ENCODE results near the gene SLC9A5. TPM values are rescaled to one million over a fixed set of nuclear protein-coding genes. Genes with fewer than 3 reads are reported as not detected.

SLC9A5 gene
- total and polyA plus RNA-seq, 9 of the 15 experiments (the other 6 are each of a cell fraction or from before 2014, with no cell fraction given) = 0.06 to 3.1 (median 1.2) TPM

DNA sequence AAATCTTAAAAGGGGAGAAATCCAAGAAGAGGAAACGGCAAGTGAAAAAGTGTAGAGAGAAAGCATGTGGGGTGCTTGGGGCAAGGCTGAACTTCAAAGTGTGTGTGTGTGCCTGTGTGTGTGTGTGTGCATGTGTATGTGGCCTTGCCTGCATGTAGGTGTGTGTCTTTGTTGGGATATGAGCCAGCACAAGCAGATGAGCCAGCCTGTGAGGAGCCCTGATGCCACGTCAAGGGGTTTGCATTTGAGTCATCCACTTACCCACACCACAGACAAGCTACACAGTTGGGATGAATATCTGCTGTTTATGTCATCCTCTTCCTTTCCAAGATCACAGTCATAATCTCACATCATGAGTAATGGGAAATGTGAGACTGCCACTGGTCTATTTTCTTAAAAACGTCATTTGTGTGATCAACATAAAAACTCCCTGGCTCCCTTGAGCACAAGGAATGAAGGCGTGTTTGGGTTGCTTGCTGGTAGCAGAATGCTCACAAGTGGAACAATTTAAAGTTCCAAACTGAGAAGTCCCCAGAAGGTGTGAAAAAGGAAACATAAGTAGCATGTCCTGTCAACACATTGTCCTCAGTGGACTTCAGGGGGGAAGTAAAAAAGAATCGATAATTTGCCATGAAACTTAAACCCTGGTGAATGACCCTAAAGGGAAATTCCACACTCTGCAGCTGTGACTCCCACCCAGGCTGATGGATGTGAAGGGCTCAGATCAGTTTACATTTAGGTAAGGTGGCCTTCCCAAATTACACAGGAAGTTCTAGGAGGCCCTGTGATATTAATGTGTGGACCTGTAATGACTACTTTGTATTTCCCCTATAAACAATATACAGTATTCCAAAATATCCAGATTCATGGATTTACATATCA, 63.1 kb downstream of the SLC9A5 start (continued):
- TF ChIP-seq MTA3 (IDR thresholded peaks at IDR 0.05; ENCODE audit: borderline replicate concordance) = peak; percentile 31; the same call in 1 of the 2 replicates
- peak; percentile 62 for TF ChIP-seq JUN (IDR thresholded peaks at IDR 0.05; ENCODE audit: borderline replicate concordance, low read depth, low read length)
- no peak for TF ChIP-seq JUN (CRISPR knock-in tag; IDR thresholded peaks at IDR 0.05; ENCODE audit: borderline replicate concordance)
- TF ChIP-seq THRAP3 (IDR thresholded peaks at IDR 0.05; ENCODE audit: borderline replicate concordance) = no peak
- TF ChIP-seq NCOA1 (IDR thresholded peaks at IDR 0.05; ENCODE audit: low read depth) = 0 out of 2 replicates have a peak, but pooled peaks have one; percentile 20
- TF ChIP-seq MEIS2 (IDR thresholded peaks at IDR 0.05; ENCODE audit: partially characterized antibody) = peak; percentile 79
- TF ChIP-seq SMARCC2 (IDR thresholded peaks at IDR 0.05; ENCODE audit: low read depth) = 0 out of 2 replicates have a peak, but pooled peaks have one; percentile 22
- TF ChIP-seq, protein P1, sequence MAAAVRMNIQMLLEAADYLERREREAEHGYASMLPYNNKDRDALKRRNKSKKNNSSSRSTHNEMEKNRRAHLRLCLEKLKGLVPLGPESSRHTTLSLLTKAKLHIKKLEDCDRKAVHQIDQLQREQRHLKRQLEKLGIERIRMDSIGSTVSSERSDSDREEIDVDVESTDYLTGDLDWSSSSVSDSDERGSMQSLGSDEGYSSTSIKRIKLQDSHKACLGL (CRISPR knock-in tag; IDR thresholded peaks at IDR 0.05; ENCODE audit: borderline replicate concordance, poor library complexity, severe bottlenecking) = no peak
- no peak for TF ChIP-seq ETV1 (tag; conservative IDR thresholded peaks at IDR 0.05; ENCODE audit: low read depth)
- TF ChIP-seq TCF7 (IDR thresholded peaks at IDR 0.05; ENCODE audit: borderline replicate concordance) = no peak
- TF ChIP-seq EP400 (IDR thresholded peaks at IDR 0.05) = 0 out of 2 replicates have a peak, but pooled peaks have one; percentile 18
- 0 out of 2 replicates have a peak, but pooled peaks have one; percentile 25 for TF ChIP-seq CTBP1 (IDR thresholded peaks at IDR 0.05; ENCODE audit: borderline replicate concordance)
- TF ChIP-seq ATF1 (CRISPR knock-in tag; IDR thresholded peaks at IDR 0.05) = no peak
- TF ChIP-seq ATF1 (tag; IDR thresholded peaks at IDR 0.05) = peak; percentile 64
- 0 out of 2 replicates have a peak, but pooled peaks have one; percentile 27 for TF ChIP-seq ATF7 (IDR thresholded peaks at IDR 0.05)
- TF ChIP-seq, protein P2, sequence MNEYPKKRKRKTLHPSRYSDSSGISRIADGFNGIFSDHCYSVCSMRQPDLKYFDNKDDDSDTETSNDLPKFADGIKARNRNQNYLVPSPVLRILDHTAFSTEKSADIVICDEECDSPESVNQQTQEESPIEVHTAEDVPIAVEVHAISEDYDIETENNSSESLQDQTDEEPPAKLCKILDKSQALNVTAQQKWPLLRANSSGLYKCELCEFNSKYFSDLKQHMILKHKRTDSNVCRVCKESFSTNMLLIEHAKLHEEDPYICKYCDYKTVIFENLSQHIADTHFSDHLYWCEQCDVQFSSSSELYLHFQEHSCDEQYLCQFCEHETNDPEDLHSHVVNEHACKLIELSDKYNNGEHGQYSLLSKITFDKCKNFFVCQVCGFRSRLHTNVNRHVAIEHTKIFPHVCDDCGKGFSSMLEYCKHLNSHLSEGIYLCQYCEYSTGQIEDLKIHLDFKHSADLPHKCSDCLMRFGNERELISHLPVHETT (CRISPR knock-in tag; conservative IDR thresholded peaks at IDR 0.05 in 1 of 2, IDR thresholded peaks at IDR 0.05 in 1 of 2) = peak in 1 of 2 experiments; percentile 54; a peak in 2 of 4 replicates
- TF ChIP-seq, protein P3, sequence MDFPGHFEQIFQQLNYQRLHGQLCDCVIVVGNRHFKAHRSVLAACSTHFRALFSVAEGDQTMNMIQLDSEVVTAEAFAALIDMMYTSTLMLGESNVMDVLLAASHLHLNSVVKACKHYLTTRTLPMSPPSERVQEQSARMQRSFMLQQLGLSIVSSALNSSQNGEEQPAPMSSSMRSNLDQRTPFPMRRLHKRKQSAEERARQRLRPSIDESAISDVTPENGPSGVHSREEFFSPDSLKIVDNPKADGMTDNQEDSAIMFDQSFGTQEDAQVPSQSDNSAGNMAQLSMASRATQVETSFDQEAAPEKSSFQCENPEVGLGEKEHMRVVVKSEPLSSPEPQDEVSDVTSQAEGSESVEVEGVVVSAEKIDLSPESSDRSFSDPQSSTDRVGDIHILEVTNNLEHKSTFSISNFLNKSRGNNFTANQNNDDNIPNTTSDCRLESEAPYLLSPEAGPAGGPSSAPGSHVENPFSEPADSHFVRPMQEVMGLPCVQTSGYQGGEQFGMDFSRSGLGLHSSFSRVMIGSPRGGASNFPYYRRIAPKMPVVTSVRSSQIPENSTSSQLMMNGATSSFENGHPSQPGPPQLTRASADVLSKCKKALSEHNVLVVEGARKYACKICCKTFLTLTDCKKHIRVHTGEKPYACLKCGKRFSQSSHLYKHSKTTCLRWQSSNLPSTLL (IDR thresholded peaks at IDR 0.05) = no peak
- peak; percentile 26 for TF ChIP-seq NEUROD1 (IDR thresholded peaks at IDR 0.05; ENCODE audit: borderline replicate concordance, low read depth, low read length, partially characterized antibody)
- no peak for TF ChIP-seq RFX7 (CRISPR knock-in tag; IDR thresholded peaks at IDR 0.05)
- no peak for TF ChIP-seq RBM15 (IDR thresholded peaks at IDR 0.05; ENCODE audit: insufficient read depth, low read length)
- peak; percentile 94 for TF ChIP-seq FOSL1 (tag; conservative IDR thresholded peaks at IDR 0.05)
- no peak for TF ChIP-seq RFX5 (IDR thresholded peaks at IDR 0.05; ENCODE audit: low read depth, low read length)
- TF ChIP-seq DPF2 (IDR thresholded peaks at IDR 0.05) = peak; percentile 12; the same call in 1 of the 2 replicates

Measured in K562 (cell line).